ENCODE data around the gene TRIM51. TPM values are rescaled to one million over a fixed set of nuclear protein-coding genes. Genes with fewer than 3 reads are reported as not detected.

Gene TRIM51
- total and polyA plus RNA-seq, 2 of the 4 experiments (the other 2 are of a cell fraction): not detected

GRCh38 chr11:55852141-55852540 lies 31.0 kb upstream of the TRIM51 start:
- no peak overlapping the region for H3K23ac ChIP-seq (ENCODE audit: low read depth, low read length)
- no peak overlapping the region for H2AFZ ChIP-seq (replicated peaks; ENCODE audit: low read length, poor library complexity)
- no peaks in the 10 kb centered on the region for H3K27me3 ChIP-seq (ENCODE audit: control insufficient read depth, insufficient read depth, low read length)
- H3K9me1 ChIP-seq (ENCODE audit: insufficient read depth, low read length): no peaks in the 10 kb centered on the region
- H3K9me3 ChIP-seq (ENCODE audit: control insufficient read depth, insufficient read depth, low read length): 0 out of 2 replicates have a peak, but pooled peaks cover 1% of the 10 kb centered on the region
- H2AK5ac ChIP-seq (ENCODE audit: low read depth, low read length): no peak overlapping the region
- H4K8ac ChIP-seq (ENCODE audit: low read depth in 2 of 2, low read length in 2 of 2): no peak overlapping the region
- BruUV-seq (replicated peaks): no TSS peak
- no peaks in the 10 kb centered on the region for H3K36me3 ChIP-seq (ENCODE audit: control insufficient read depth, insufficient read depth, low read length)
- no peak overlapping the region for H2BK120ac ChIP-seq (ENCODE audit: low read depth, low read length)
- no peak overlapping the region for H3K14ac ChIP-seq (replicated peaks; ENCODE audit: low read depth, low read length)
- CTCF ChIA-PET: no interaction called here
- in situ Hi-C loops (cut with MboI; ENCODE audit: low sequenced_read_pairs): no loop called here
- no peaks in the 10 kb centered on the region for H3K4me1 ChIP-seq (ENCODE audit: control insufficient read depth, insufficient read depth, low read length)
- H3K4me3 ChIP-seq (ENCODE audit: insufficient read depth, low read depth, low read length): no peak overlapping the region
- no peak overlapping the region for H3K4ac ChIP-seq (ENCODE audit: low read depth, low read length)
- H3K18ac ChIP-seq (ENCODE audit: low read depth, low read length): no peak overlapping the region
- no peak for DNase-seq
- no peak overlapping the region for H3K9ac ChIP-seq (ENCODE audit: low read depth, low read length)
- POLR2A ChIA-PET (ENCODE audit: unreplicated experiment): no interaction called here
- no peak overlapping the region for H4K5ac ChIP-seq (ENCODE audit: low read depth, low read length)
- H2BK20ac ChIP-seq (ENCODE audit: low read depth, low read length): no peak overlapping the region
- H3K4me2 ChIP-seq (ENCODE audit: low read depth, low read length): no peak overlapping the region
- H3K79me1 ChIP-seq (ENCODE audit: low read depth in 1 of 2, low read length in 2 of 2): no peaks in the 10 kb centered on the region
- no CpG with 5 or more reads among the region's 1 CpG for WGBS, 2 experiments (ENCODE audit: extremely low coverage in 2 of 2, insufficient read length in 1 of 2)
- intact Hi-C loops (cut with micrococcal nuclease): no loop called here
- H3K56ac ChIP-seq (ENCODE audit: extremely low read depth, insufficient read depth, low read length): no peak overlapping the region
- dilution Hi-C loops (cut with HindIII; ENCODE audit: low sequenced_read_pairs, unreplicated experiment): no loop called here
- H2BK5ac ChIP-seq (ENCODE audit: low read depth, low read length, poor library complexity, severe bottlenecking): no peak overlapping the region
- H4K91ac ChIP-seq (ENCODE audit: insufficient read depth, low read depth, low read length): no peak overlapping the region
- no peaks in the 10 kb centered on the region for H4K20me1 ChIP-seq (ENCODE audit: insufficient read depth, low read length)
- no peak overlapping the region for H2BK15ac ChIP-seq (ENCODE audit: low read depth, low read length)
- no peak overlapping the region for H3K27ac ChIP-seq (ENCODE audit: insufficient read depth, low read length)
- no peak for ATAC-seq (ENCODE audit: low read depth)
- no peak for TF ChIP-seq BHLHE40 (IDR thresholded peaks at IDR 0.05; ENCODE audit: low read depth, low read length)
- no peak for TF ChIP-seq RAD21 (IDR thresholded peaks at IDR 0.05; ENCODE audit: low read length)
- TF ChIP-seq POLR2A (IDR thresholded peaks at IDR 0.05; ENCODE audit: low read depth, low read length): no peak
- TF ChIP-seq CHD1 (IDR thresholded peaks at IDR 0.05; ENCODE audit: low read depth, low read length): no peak
- TF ChIP-seq RFX5 (IDR thresholded peaks at IDR 0.05; ENCODE audit: low read depth, low read length): no peak
- TF ChIP-seq SMC3 (IDR thresholded peaks at IDR 0.05; ENCODE audit: low read depth, low read length): no peak
- no peak for TF ChIP-seq USF2 (IDR thresholded peaks at IDR 0.05; ENCODE audit: low read depth, low read length)
- no peak for TF ChIP-seq RCOR1 (IDR thresholded peaks at IDR 0.05; ENCODE audit: insufficient replicate concordance, low read length)
- TF ChIP-seq FOS (IDR thresholded peaks at IDR 0.05; ENCODE audit: low read depth, low read length): no peak
- no peak for TF ChIP-seq CEBPB (IDR thresholded peaks at IDR 0.05; ENCODE audit: low read depth, low read length)
- TF ChIP-seq MXI1 (IDR thresholded peaks at IDR 0.05; ENCODE audit: borderline replicate concordance, low read depth, low read length): no peak
- no peak for TF ChIP-seq MAZ (IDR thresholded peaks at IDR 0.05; ENCODE audit: borderline replicate concordance, low read depth, low read length)
- TF ChIP-seq NFE2L2 (IDR thresholded peaks at IDR 0.05; ENCODE audit: low read depth, low read length): no peak
- H2AK9ac ChIP-seq (replicated peaks; ENCODE audit: low read depth, low read length, poor library complexity): no peak overlapping the region
